IPS-18c (cell line): ENCODE data around the gene NGRN.
"Not testable (repeated sequence)": the region's sequence is repeated elsewhere in the genome, so short reads cannot be mapped to it uniquely, and the experiment has no call there.

Source experiments
- H3K4me3 ChIP-seq: 2 replicates; pipeline ENCODE4 v1.7.0; 2013; ENCODE audit warnings: low read depth, mild to moderate bottlenecking, low read length, moderate library complexity; ENCODE audit not compliant: insufficient read depth
- H3K9me3 ChIP-seq: one replicate; pipeline ENCODE4 v1.6.1; 2013; ENCODE audit warnings: mild to moderate bottlenecking, low read length, moderate library complexity; ENCODE audit not compliant: control insufficient read depth, insufficient read depth

Gene NGRN

DNA sequence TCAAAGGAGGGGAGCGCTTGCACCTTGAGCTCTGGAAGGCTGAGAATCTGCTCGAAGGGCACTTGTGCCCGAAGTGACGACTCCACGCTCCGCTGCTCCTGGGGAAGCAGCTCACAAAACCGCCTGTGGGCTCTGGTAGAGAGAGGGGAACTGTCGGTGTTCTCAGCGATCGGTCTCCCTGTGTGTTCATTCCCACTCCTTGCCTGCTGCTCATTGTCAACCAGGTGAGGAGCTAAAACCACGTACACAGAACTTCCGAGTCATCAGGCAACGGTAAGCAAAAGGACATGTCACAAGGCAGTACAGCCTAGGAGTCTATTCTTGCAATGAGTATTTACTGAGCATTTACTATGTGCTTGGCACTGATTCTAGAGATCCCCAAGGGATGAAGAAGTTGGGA lies 33.3 kb upstream of the NGRN start:
- Histone ChIP-seq H3K9me3 (no peaks in the 10 kb centered on the region), H3K4me3 (no peak overlapping the region)

- no peaks in the 10 kb centered on the region for H3K9me3 ChIP-seq
- peak overlapping the region; percentile 79 for H3K4me3 ChIP-seq
Measured at GRCh38 chr15:90232941-90233386, 32.5 kb upstream of the NGRN start.

GRCh38 chr15:90233387-90234095 lies 31.9 kb upstream of the NGRN start, which contains the start of gene CIB1:
Gene CIB1 (minus strand): TSS chr15:90233941. CDS start chr15:90233885, 56 bp downstream.
- no peaks in the 10 kb centered on the region for H3K9me3 ChIP-seq
- H3K4me3 ChIP-seq = peak within 1 kb of the TSS; percentile 79

GRCh38 chr15:90234096-90234988 lies 31.1 kb upstream of the NGRN start, which contains the start of gene GDPGP1:
Gene GDPGP1 (plus strand): TSS chr15:90234209. CDS start chr15:90240909, 6,700 bp downstream.
- no peaks in the 10 kb centered on the region for H3K9me3 ChIP-seq
- peak within 1 kb of the TSS; percentile 79 for H3K4me3 ChIP-seq

DNA sequence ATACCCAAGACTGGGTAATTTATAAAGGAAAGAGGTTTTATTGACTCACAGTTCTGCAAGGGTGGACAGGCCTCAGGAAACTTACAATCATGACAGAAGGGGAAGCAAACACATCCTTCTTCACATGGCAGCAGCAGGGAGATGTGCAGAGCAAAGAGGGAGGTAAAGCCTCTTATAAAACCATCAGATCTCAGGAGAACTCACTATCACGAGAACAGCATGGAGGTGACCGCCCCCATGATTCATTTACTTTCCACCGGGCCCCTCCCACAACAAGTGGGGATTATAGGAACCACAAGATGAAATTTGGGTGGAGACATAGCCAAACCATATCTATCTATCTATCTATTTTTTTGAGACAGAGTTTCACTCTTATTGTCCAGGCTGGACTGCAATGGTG lies 26.1 kb upstream of the NGRN start:
- H3K9me3 ChIP-seq = no peaks in the 10 kb centered on the region
- no peak overlapping the region for H3K4me3 ChIP-seq

DNA sequence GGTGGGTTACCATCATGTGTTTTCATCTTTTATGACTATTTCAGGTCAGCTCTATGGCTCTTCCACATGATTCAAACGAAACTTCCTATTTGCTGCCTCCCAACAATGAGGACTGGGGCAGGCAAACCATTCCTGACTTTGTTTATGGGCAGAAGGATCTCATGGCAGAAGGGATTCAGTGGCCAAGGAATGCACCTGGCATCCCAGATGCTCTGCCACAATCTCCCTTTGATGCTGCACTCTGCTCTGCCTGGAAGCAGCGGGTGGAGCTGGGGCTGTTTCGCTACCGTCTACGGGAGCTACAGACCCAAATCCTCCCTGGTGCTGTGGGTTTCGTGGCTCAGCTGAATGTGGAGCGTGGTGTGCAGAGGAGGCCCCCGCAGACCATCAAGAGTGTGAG lies 24.6 kb upstream of the NGRN start:
- Histone ChIP-seq H3K4me3 (no peak overlapping the region), H3K9me3 (no peaks in the 10 kb centered on the region)

DNA sequence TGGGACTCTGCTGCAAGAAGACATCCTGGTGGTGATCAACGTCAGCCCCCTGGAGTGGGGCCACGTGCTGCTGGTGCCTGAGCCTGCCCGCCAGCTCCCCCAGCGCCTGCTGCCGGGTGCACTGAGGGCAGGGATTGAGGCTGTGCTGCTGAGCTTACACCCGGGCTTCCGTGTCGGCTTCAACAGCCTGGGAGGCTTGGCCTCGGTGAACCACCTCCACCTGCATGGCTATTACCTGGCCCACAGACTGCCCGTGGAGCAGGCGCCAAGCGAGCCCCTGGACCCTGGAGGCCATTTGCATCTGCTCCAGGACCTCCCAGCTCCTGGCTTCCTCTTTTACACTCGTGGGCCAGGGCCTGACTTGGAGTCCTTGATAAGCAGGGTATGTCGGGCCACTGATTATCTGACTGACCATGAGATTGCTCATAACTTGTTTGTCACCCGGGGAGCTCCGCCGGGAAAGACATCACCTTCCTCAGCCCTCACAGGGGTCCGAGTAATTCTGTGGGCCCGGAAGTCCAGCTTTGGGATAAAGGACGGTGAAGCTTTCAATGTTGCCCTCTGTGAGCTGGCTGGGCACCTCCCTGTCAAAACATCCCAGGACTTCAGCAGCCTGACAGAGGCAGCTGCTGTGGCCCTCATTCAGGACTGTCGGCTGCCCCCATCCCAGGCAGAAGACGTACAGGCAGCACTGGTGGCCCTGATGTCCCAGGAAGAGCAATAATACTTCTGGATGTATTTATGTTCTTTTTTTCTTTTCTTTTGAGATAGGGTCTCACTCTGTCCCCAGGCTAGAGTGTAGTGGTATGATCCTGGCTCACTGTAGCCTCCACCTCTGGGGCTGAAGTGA lies 23.9 kb upstream of the NGRN start:
- H3K4me3 ChIP-seq = no peak overlapping the region
- H3K9me3 ChIP-seq = no peaks in the 10 kb centered on the region

GRCh38 chr15:90243943-90244639 lies 21.4 kb upstream of the NGRN start:
- Histone ChIP-seq H3K4me3 (no peak overlapping the region), H3K9me3 (no peaks in the 10 kb centered on the region)

GRCh38 chr15:90248789-90249202 lies 16.7 kb upstream of the NGRN start:
- Histone ChIP-seq H3K4me3 (no peak overlapping the region), H3K9me3 (no peaks in the 10 kb centered on the region)

GRCh38 chr15:90249203-90249863 lies 16.1 kb upstream of the NGRN start, which contains the start of gene TTLL13:
Gene TTLL13 (plus strand): TSS chr15:90249556. CDS start chr15:90250631, 1,075 bp downstream.
- Histone ChIP-seq H3K4me3 (peak within 1 kb of the TSS; percentile 65), H3K9me3 (no peaks in the 10 kb centered on the region)

GRCh38 chr15:90257776-90258175 lies 7.7 kb upstream of the NGRN start:
- H3K4me3 ChIP-seq = no peak overlapping the region
- no peaks in the 10 kb centered on the region for H3K9me3 ChIP-seq

- H3K4me3 ChIP-seq = no peak overlapping the region
Measured at GRCh38 chr15:90259524-90259923, 5.9 kb upstream of the NGRN start.

DNA sequence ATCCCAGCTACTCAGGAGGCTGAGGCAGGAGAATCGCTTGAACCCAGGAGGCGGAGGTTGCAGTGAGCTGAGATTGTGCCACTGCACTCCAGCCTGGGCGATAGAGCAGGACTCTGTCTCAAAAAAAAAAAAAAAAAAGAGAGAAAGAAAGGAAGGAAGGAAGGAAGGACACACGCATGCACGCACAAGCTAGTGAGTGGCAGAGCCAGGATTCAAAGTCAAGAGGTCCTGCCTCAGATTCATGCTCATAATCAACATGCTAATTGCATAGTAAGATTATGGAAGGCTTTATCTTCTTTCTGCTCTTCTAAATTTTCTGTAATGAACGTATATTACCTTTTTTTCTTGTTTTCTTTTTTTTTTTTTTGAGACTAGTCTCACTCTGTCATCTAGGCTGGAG lies 4.7 kb upstream of the NGRN start:
- H3K4me3 ChIP-seq, H3K9me3 ChIP-seq: not testable (repeated sequence)

More at GRCh38 chr15:90259524-90259923, 5.9 kb upstream of the NGRN start:
- H3K9me3 ChIP-seq = no peaks in the 10 kb centered on the region

DNA sequence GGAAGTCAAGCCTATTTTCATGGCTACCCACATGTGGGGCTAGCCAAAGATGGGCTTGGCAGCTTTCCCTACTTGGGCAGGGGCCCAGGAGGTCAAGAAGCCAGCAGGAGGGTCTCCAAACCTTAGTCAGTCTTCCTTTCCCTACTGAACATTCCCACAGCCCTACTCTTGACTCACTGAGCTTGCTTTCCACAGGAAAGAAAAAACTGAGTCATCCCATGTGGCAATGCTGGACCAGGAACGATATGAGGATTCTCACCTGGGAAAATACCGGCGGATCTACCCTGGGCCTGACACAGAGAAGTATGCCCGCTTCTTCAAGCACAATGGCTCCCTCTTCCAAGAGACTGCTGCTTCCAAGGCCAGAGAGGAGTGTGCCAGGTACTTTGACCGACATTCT lies 3.7 kb upstream of the NGRN start:
- no peak overlapping the region for H3K4me3 ChIP-seq
- no peaks in the 10 kb centered on the region for H3K9me3 ChIP-seq

DNA sequence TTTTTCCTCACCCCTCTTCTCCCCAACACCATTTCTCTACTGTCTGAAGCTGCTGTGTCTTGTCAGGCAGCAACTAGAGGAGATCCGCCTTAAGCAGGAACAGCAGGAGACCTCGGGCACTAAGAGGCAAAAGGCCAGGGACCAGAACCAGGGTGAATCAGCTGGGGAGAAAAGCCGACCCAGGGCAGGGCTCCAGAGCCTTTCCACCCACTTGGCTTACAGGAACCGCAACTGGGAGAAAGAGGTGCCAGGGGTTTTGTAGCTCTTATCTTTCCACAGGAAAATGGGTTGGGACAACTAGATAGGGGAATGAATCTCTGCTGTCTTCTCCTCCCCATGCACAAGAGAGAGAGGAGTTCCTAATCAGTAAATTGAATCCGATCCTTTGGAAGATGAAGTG lies 3.0 kb upstream of the NGRN start:
- no peak overlapping the region for H3K4me3 ChIP-seq

GRCh38 chr15:90264671-90265070 lies 801 bp upstream of the NGRN start:
- no peaks in the 10 kb centered on the region for H3K9me3 ChIP-seq
- H3K4me3 ChIP-seq = peak overlapping the region; percentile 97

More for the DNA sequence above, 3.0 kb upstream of the NGRN start:
- no peaks in the 10 kb centered on the region for H3K9me3 ChIP-seq
